ENCODE measurements around the gene ELOVL1.

Gene ELOVL1

GRCh38 chr1:43392702-43393101, 24.9 kb upstream of the ELOVL1 start:
- TF ChIP-seq CTCF (IDR thresholded peaks at IDR 0.05; ENCODE audit: control extremely low read depth, extremely low read depth, low read depth, missing control alignments) = no peak
- POLR2A ChIA-PET = no interaction called here
- CTCF ChIA-PET = interaction anchor here (1.4 kb wide), 1 partner anchor 166 kb away, joined by 5 read pairs; no protein-coding TSS in a partner anchor
- no peak for DNase-seq (ENCODE audit: extremely low spot score)

GRCh38 chr1:43389326-43390313, 21.8 kb upstream of the ELOVL1 start, which contains the start of the genes MED8 and SZT2:
TSS of gene MED8 (minus strand) at chr1:43389800. CDS start at chr1:43389764, 36 bp downstream.
TSS of gene SZT2 (plus strand) at chr1:43389899. CDS start at chr1:43389969, 70 bp downstream.
- CTCF ChIA-PET = interaction anchor here (0.8 to 1.7 kb wide), 10 partner anchors 12 to 545 kb away, joined by 3 to 7 read pairs (median 3); no protein-coding TSS in a partner anchor
- TF ChIP-seq CTCF (IDR thresholded peaks at IDR 0.05; ENCODE audit: control extremely low read depth, extremely low read depth, low read depth, missing control alignments) = no peak
- peak; percentile 97 for DNase-seq (ENCODE audit: extremely low spot score)
- POLR2A ChIA-PET = interaction anchor here (1.1 kb wide), 1 partner anchor 13 kb away, joined by 3 read pairs; no protein-coding TSS in a partner anchor

GRCh38 chr1:43388613-43389012, 20.8 kb upstream of the ELOVL1 start:
- no peak for DNase-seq (ENCODE audit: extremely low spot score)
- ChIA-PET POLR2A (interaction anchor here (1.1 kb wide), 1 partner anchor 12 kb away, joined by 3 read pairs; no protein-coding TSS in a partner anchor), CTCF (interaction anchor here (0.9 to 1.7 kb wide), 6 partner anchors 11 to 546 kb away, joined by 3 to 7 read pairs (median 3); no protein-coding TSS in a partner anchor)
- TF ChIP-seq CTCF (IDR thresholded peaks at IDR 0.05; ENCODE audit: control extremely low read depth, extremely low read depth, low read depth, missing control alignments) = no peak

GRCh38 chr1:43387976-43388599, 20.3 kb upstream of the ELOVL1 start:
- CTCF ChIA-PET = interaction anchor here (0.8 to 1.8 kb wide), 4 partner anchors 10 to 27 kb away, joined by 3 to 7 read pairs (median 4); no protein-coding TSS in a partner anchor
- POLR2A ChIA-PET = interaction anchor here (1.0 to 1.1 kb wide), 2 partner anchors 11 to 20 kb away, joined by 3 read pairs; partner anchors contain the start of gene ELOVL1
- TF ChIP-seq CTCF (IDR thresholded peaks at IDR 0.05; ENCODE audit: control extremely low read depth, extremely low read depth, low read depth, missing control alignments) = no peak
- no peak for DNase-seq (ENCODE audit: extremely low spot score)

- POLR2A ChIA-PET = no interaction called here
- CTCF ChIA-PET = interaction anchor here (1.2 to 2.1 kb wide), 4 partner anchors 9 to 28 kb away, joined by 3 to 7 read pairs (median 4); partner anchors contain the start of gene ELOVL1
- TF ChIP-seq CTCF (IDR thresholded peaks at IDR 0.05; ENCODE audit: control extremely low read depth, extremely low read depth, low read depth, missing control alignments) = no peak
- no peak for DNase-seq (ENCODE audit: extremely low spot score)
Measured at GRCh38 chr1:43386676-43387075, 18.9 kb upstream of the ELOVL1 start.

- ChIA-PET CTCF (interaction anchor here (0.7 to 2.1 kb wide), 4 partner anchors 15 to 156 kb away, joined by 3 to 10 read pairs (median 4); partner anchors contain the start of gene ELOVL1), POLR2A (no interaction called here)
- no peak for DNase-seq (ENCODE audit: extremely low spot score)
- peak; percentile 16 for TF ChIP-seq CTCF (IDR thresholded peaks at IDR 0.05; ENCODE audit: control extremely low read depth, extremely low read depth, low read depth, missing control alignments)
Measured at GRCh38 chr1:43383449-43383848, 15.6 kb upstream of the ELOVL1 start.
